Mesodermal cell (in vitro differentiated cells): Measurements from ENCODE around the gene MLLT10.
"Not testable (repeated sequence)": the region's sequence is repeated elsewhere in the genome, so short reads cannot be mapped to it uniquely, and the experiment has no call there.

Experiments used
- H3K27ac ChIP-seq: 2 replicates; pipeline ENCODE4 v1.7.0; 2013; ENCODE audit warnings: mild to moderate bottlenecking, low read depth, low read length, moderate library complexity; ENCODE audit not compliant: severe bottlenecking
- H3K36me3 ChIP-seq: 2 replicates; pipeline ENCODE4 v1.7.1; 2013; ENCODE audit warnings: mild to moderate bottlenecking, low read length, moderate library complexity; ENCODE audit not compliant: control insufficient read depth, insufficient read depth
- H3K4me1 ChIP-seq: one replicate; pipeline ENCODE4 v1.7.1; 2013; ENCODE audit warnings: mild to moderate bottlenecking, low read length; ENCODE audit not compliant: insufficient read depth, control insufficient read depth, poor library complexity, severe bottlenecking
- H3K4me3 ChIP-seq: 2 replicates; pipeline ENCODE4 v1.7.0; 2013; ENCODE audit warnings: low read length, control low read depth, mild to moderate bottlenecking; ENCODE audit not compliant: insufficient read depth, poor library complexity, severe bottlenecking; ENCODE audit errors: extremely low read depth
- H3K9me3 ChIP-seq: 2 replicates; pipeline ENCODE4 v1.7.1; 2013; ENCODE audit warnings: mild to moderate bottlenecking, low read length, moderate library complexity; ENCODE audit not compliant: control insufficient read depth
- WGBS, 2 experiments: methylation state at CpG; one replicate each; pipeline ENCODE4 v1.1.5; 2013; ENCODE audit warnings: missing lambda C conversion rate in 2 of 2; ENCODE audit not compliant: insufficient coverage in 2 of 2; 5-methylcytosine and 5-hydroxymethylcytosine counted together

MLLT10 gene

GRCh38 chr10:21599582-21599981, 65.5 kb downstream of the MLLT10 start:
- H3K27ac ChIP-seq: no peak overlapping the region
- no peaks in the 10 kb centered on the region for H3K9me3 ChIP-seq
- no peaks in the 10 kb centered on the region for H3K4me1 ChIP-seq
- 100% methylated on average over 1 to 2 of the region's 2 CpGs for WGBS, 2 experiments
- H3K4me3 ChIP-seq: no peak overlapping the region
- peaks cover 27% of the 10 kb centered on the region for H3K36me3 ChIP-seq

GRCh38 chr10:21600804-21601433, 66.9 kb downstream of the MLLT10 start:
- Histone ChIP-seq H3K9me3 (no peaks in the 10 kb centered on the region), H3K36me3 (peaks cover 40% of the 10 kb centered on the region), H3K4me1 (no peaks in the 10 kb centered on the region), H3K27ac (no peak overlapping the region), H3K4me3 (no peak overlapping the region)
- WGBS, 2 experiments: no CpG with 5 or more reads among the region's 1 CpG

GRCh38 chr10:21602313-21602712, 68.3 kb downstream of the MLLT10 start:
- peaks cover 54% of the 10 kb centered on the region for H3K36me3 ChIP-seq
- H3K4me1 ChIP-seq: no peaks in the 10 kb centered on the region
- peaks cover under 1% of the 10 kb centered on the region for H3K9me3 ChIP-seq
- H3K27ac ChIP-seq: no peak overlapping the region
- no peak overlapping the region for H3K4me3 ChIP-seq
- WGBS, 2 experiments: no CpG with 5 or more reads among the region's 1 CpG

GRCh38 chr10:21603721-21604120, 69.7 kb downstream of the MLLT10 start:
- Histone ChIP-seq H3K4me3 (no peak overlapping the region), H3K4me1 (no peaks in the 10 kb centered on the region), H3K36me3 (peaks cover 47% of the 10 kb centered on the region), H3K9me3 (peaks cover 3% of the 10 kb centered on the region), H3K27ac (no peak overlapping the region)

- Histone ChIP-seq H3K9me3 (peaks cover 3% of the 10 kb centered on the region), H3K36me3 (peaks cover 55% of the 10 kb centered on the region), H3K4me1 (no peaks in the 10 kb centered on the region), H3K4me3 (no peak overlapping the region), H3K27ac (no peak overlapping the region)
- WGBS, 2 experiments: 85 to 100% methylated on average over 1 to 2 of the region's 2 CpGs
Observed at GRCh38 chr10:21604651-21605050, 70.6 kb downstream of the MLLT10 start.

- Histone ChIP-seq H3K27ac (no peak overlapping the region), H3K4me3 (no peak overlapping the region), H3K36me3 (peaks cover 52% of the 10 kb centered on the region), H3K9me3 (peaks cover 3% of the 10 kb centered on the region), H3K4me1 (no peaks in the 10 kb centered on the region)
- WGBS, 2 experiments: 80 to 89% methylated on average over 1 of the region's 2 CpGs
Observed at GRCh38 chr10:21607907-21608306, 73.9 kb downstream of the MLLT10 start.

- H3K4me3 ChIP-seq: no peak overlapping the region
- 90 to 100% methylated on average over 1 to 2 of the region's 3 CpGs for WGBS, 2 experiments
- no peaks in the 10 kb centered on the region for H3K9me3 ChIP-seq
- H3K4me1 ChIP-seq: no peaks in the 10 kb centered on the region
- no peak overlapping the region for H3K27ac ChIP-seq
- H3K36me3 ChIP-seq: peaks cover 34% of the 10 kb centered on the region
Observed at GRCh38 chr10:21614000-21614399, 80.0 kb downstream of the MLLT10 start.

- Histone ChIP-seq H3K9me3 (no peaks in the 10 kb centered on the region), H3K4me1 (no peaks in the 10 kb centered on the region), H3K27ac (no peak overlapping the region), H3K4me3 (no peak overlapping the region), H3K36me3 (peaks cover 20% of the 10 kb centered on the region)
- WGBS, 2 experiments: no CpG with 5 or more reads among the region's 3 CpGs
Observed at GRCh38 chr10:21617267-21617666, 83.2 kb downstream of the MLLT10 start.

GRCh38 chr10:21623291-21623690, 89.3 kb downstream of the MLLT10 start:
- peaks cover 53% of the 10 kb centered on the region for H3K36me3 ChIP-seq
- no CpG with 5 or more reads among the region's 1 CpG for WGBS, 2 experiments

GRCh38 chr10:21624421-21624820, 90.4 kb downstream of the MLLT10 start:
- H3K9me3 ChIP-seq, H3K27ac ChIP-seq, H3K4me3 ChIP-seq, H3K4me1 ChIP-seq: not testable (repeated sequence)
- H3K36me3 ChIP-seq: peaks cover 50% of the 10 kb centered on the region
- 93 to 98% methylated on average over 5 of the region's 6 CpGs for WGBS, 2 experiments

More at GRCh38 chr10:21623291-21623690, 89.3 kb downstream of the MLLT10 start:
- Histone ChIP-seq H3K27ac (no peak overlapping the region), H3K9me3 (no peaks in the 10 kb centered on the region), H3K4me3 (no peak overlapping the region), H3K4me1 (no peaks in the 10 kb centered on the region)

GRCh38 chr10:21624951-21625350, 90.9 kb downstream of the MLLT10 start:
- peaks cover 51% of the 10 kb centered on the region for H3K36me3 ChIP-seq

More at GRCh38 chr10:21624951-21625350, 90.9 kb downstream of the MLLT10 start:
- Histone ChIP-seq H3K4me1 (no peaks in the 10 kb centered on the region), H3K9me3 (no peaks in the 10 kb centered on the region), H3K4me3 (no peak overlapping the region), H3K27ac (no peak overlapping the region)
- WGBS, 2 experiments: 100% methylated on average over 1 of the region's 6 CpGs
